ENCODE measurements around the gene MAST4. TPM values are rescaled to one million over a fixed set of nuclear protein-coding genes. Genes with fewer than 3 reads are reported as not detected.

The MAST4 gene
- total RNA-seq, 1 donor, result 23.2 TPM

GRCh38 chr5:67092535-67092934, 496.3 kb downstream of the MAST4 start:
- TF ChIP-seq CTCF (IDR thresholded peaks at IDR 0.05; ENCODE audit: insufficient read depth, low read length), result no peak
- no peak overlapping the region for H3K4me3 ChIP-seq (ENCODE audit: low read depth, low read length)
- DNase-seq (ENCODE audit: low read depth), result peak; percentile 54

GRCh38 chr5:67093279-67093678, 497.1 kb downstream of the MAST4 start:
- DNase-seq (ENCODE audit: low read depth), result peak; percentile 3
- no peak for TF ChIP-seq CTCF (IDR thresholded peaks at IDR 0.05; ENCODE audit: insufficient read depth, low read length)
- no peak overlapping the region for H3K4me3 ChIP-seq (ENCODE audit: low read depth, low read length)

GRCh38 chr5:67094476-67095300, 498.5 kb downstream of the MAST4 start:
- TF ChIP-seq CTCF (IDR thresholded peaks at IDR 0.05; ENCODE audit: insufficient read depth, low read length), result no peak
- no peak overlapping the region for H3K4me3 ChIP-seq (ENCODE audit: low read depth, low read length)
- DNase-seq (ENCODE audit: low read depth), result peak; percentile 70

- H3K4me3 ChIP-seq (ENCODE audit: low read depth, low read length), result no peak overlapping the region
- peak; percentile 72 for DNase-seq (ENCODE audit: low read depth)
- TF ChIP-seq CTCF (IDR thresholded peaks at IDR 0.05; ENCODE audit: insufficient read depth, low read length), result no peak
Measured at GRCh38 chr5:67095346-67096171, 499.4 kb downstream of the MAST4 start.

- no peak overlapping the region for H3K4me3 ChIP-seq (ENCODE audit: low read depth, low read length)
- no peak for DNase-seq (ENCODE audit: low read depth)
- TF ChIP-seq CTCF (IDR thresholded peaks at IDR 0.05; ENCODE audit: insufficient read depth, low read length), result no peak
Measured at GRCh38 chr5:67098656-67099055, 502.5 kb downstream of the MAST4 start.

- no peak for DNase-seq (ENCODE audit: low read depth)
- no peak overlapping the region for H3K4me3 ChIP-seq (ENCODE audit: low read depth, low read length)
- no peak for TF ChIP-seq CTCF (IDR thresholded peaks at IDR 0.05; ENCODE audit: insufficient read depth, low read length)
Measured at GRCh38 chr5:67100301-67100700, 504.1 kb downstream of the MAST4 start.

Data from fibroblast of the aortic adventitia (primary cell).